Thyroid gland (tissue), 4 donors: ENCODE measurements around the gene C4orf50. TPM values are rescaled to one million over a fixed set of nuclear protein-coding genes. Genes with fewer than 3 reads are reported as not detected.

Experiments
- DNase-seq, 2 donors: peaks; one replicate each; pipeline ENCODE4 v3.0.0-alpha.2; 2019
- H3K27ac ChIP-seq, 3 donors: fragments of 200-600 bp; sonication (generic); 1 replicate in 2 of 3; 2 replicates in 1 of 3; pipeline ENCODE4 v1.5.1; 2016 to 2019; ENCODE audit warnings: mild to moderate bottlenecking in 1 of 3, moderate library complexity in 1 of 3
- H3K27me3 ChIP-seq: fragments of 200-600 bp; sonication (generic); one replicate; pipeline ENCODE4 v1.5.1; 2019
- H3K36me3 ChIP-seq, 2 donors: fragments of 200-600 bp; sonication (generic); one replicate each; pipeline ENCODE4 v1.5.1; 2016 to 2019
- H3K4me1 ChIP-seq, 2 donors: fragments of 200-600 bp; sonication (generic); one replicate each; pipeline ENCODE4 v1.5.1; 2017 to 2019
- H3K4me3 ChIP-seq, 3 donors: fragments of 200-600 bp; sonication (generic); replicated peaks in 1 of 3; 1 replicate in 2 of 3; 2 replicates in 1 of 3; pipeline ENCODE4 v1.5.1; 2016; ENCODE audit warnings: mild to moderate bottlenecking in 1 of 3
- H3K9me3 ChIP-seq: fragments of 200-600 bp; sonication (generic); one replicate; pipeline ENCODE4 v1.5.1; 2017
- POLR2A ChIP-seq, 2 donors: fragments of 450-650 bp; IDR thresholded peaks; one replicate each; pipeline ENCODE4 v1.6.1; 2017; ENCODE audit warnings: antibody characterized with exemption in 2 of 2, mild to moderate bottlenecking in 2 of 2, moderate library complexity in 1 of 2
- WGBS, 2 donors: methylation state at CpG; one replicate each; pipeline ENCODE4 v1.1.5; 2017; 5-methylcytosine and 5-hydroxymethylcytosine counted together
- intact Hi-C: fragments of 100-400 bp; cut with DNase I; formaldehyde crosslinking; loops from one replicate; pipeline ENCODE4 v1.15.1; 2023
- total RNA-seq, 4 donors: library from RNA; depleted of rRNA; stranded (reverse); fragments of >200 nt; gene quantifications; one replicate each; pipeline ENCODE4 v1.2.3, GENCODE V29; 2016
- TF ChIP-seq, protein P1 (sequence below), 6 experiments: fragments of 200-600 bp in 3 of 6; fragments of 450-650 bp in 3 of 6; sonication (generic) in 3 of 6; IDR thresholded peaks; one replicate each; pipeline ENCODE4 v1.5.1; 2016 to 2019; ENCODE audit warnings: antibody characterized with exemption in 6 of 6, mild to moderate bottlenecking in 2 of 6, inconsistent platforms in 1 of 6, moderate library complexity in 1 of 6

The C4orf50 gene
- total RNA-seq, 4 donors from 2014 or later = 0.11 to 0.15 (median 0.13) TPM; not detected in 1

DNA sequence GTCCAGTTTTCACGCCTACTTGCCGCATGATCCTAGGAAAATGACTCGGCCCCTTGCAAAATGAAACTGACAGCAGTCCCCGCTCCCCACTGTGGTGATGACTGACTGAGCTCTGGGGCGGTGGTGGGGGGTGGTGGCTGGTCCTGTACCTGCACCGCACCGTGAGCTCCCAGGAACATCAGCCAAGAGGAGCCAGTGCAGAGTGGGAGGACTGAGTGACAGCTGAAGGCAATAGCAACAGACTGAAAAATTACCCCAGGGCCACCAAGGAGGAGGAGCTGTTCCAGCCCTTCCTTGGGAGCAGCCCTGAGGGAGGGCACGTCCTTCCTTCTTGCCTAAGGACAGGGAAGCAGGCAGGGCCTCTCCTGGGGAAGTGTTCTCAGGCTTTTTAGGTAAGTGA lies 2.4 kb upstream of the C4orf50 start:
- Histone ChIP-seq H3K4me1 (no peaks in the 10 kb centered on the region), H3K9me3 (no peaks in the 10 kb centered on the region), H3K36me3 (no peaks in the 10 kb centered on the region), H3K4me3 (no peak overlapping the region), H3K27ac (no peak overlapping the region), H3K27me3 (no peaks in the 10 kb centered on the region)
- TF ChIP-seq, protein P1, sequence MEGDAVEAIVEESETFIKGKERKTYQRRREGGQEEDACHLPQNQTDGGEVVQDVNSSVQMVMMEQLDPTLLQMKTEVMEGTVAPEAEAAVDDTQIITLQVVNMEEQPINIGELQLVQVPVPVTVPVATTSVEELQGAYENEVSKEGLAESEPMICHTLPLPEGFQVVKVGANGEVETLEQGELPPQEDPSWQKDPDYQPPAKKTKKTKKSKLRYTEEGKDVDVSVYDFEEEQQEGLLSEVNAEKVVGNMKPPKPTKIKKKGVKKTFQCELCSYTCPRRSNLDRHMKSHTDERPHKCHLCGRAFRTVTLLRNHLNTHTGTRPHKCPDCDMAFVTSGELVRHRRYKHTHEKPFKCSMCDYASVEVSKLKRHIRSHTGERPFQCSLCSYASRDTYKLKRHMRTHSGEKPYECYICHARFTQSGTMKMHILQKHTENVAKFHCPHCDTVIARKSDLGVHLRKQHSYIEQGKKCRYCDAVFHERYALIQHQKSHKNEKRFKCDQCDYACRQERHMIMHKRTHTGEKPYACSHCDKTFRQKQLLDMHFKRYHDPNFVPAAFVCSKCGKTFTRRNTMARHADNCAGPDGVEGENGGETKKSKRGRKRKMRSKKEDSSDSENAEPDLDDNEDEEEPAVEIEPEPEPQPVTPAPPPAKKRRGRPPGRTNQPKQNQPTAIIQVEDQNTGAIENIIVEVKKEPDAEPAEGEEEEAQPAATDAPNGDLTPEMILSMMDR (IDR thresholded peaks at IDR 0.05) = no peak
- no peak for TF ChIP-seq POLR2A (IDR thresholded peaks at IDR 0.05)
- WGBS, 2 donors = 82 to 87% methylated on average over 8 of the region's 8 CpGs
- intact Hi-C loops = loop anchor here (5.0 kb wide), 1 partner anchor 72 kb away; no protein-coding TSS in a partner anchor
- no peak for DNase-seq

DNA sequence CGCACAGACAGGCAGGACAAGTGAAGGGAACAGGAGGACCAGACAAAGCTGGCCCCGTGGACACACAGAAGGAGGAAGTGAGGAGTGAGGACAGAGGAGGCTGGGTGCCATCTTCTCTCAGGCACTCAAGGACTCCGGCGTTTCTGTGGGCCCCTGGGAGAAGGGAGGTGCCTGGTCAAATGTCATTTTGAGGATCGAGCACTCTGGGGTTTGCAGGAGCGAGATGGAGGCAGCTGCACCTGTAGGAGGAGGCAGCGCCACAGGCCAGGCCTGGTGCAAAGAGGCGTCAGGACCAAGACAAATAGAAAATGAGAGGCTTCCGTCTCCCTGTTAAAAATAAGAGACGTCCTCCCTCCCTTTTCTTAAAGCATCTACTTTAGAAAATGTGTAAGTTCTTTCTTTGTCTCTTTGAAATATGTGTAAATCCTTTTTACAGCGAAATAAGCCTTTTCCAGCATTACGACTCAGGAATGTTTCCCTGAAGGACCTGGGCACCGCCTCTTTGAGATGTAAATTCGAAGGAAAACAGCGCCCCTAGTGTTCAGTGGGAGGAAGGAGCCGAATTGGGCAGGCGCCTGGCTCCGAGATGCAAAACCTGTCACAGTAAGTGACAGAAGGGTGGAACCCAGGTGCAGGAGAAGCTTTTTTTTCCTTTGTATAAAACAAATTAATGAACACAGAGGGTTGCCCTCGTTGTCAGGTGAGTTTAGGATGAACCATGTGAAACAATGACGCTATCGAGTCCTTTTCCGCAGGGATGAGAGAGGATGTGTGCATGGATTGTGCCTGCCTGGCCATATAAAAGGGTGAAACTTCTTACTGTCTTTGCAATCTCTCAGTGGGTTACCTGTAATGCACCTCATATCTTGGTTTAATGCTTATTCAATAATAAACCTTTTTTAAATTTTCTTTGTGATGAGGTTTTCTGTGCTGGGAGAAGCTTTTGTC lies 1.4 kb upstream of the C4orf50 start:
- intact Hi-C loops = loop anchor here (5.0 kb wide), 1 partner anchor 73 kb away; no protein-coding TSS in a partner anchor
- no peaks in the 10 kb centered on the region for H3K9me3 ChIP-seq
- no peaks in the 10 kb centered on the region for H3K36me3 ChIP-seq
- DNase-seq = peak; percentile 69 to 74
- H3K4me1 ChIP-seq = no peaks in the 10 kb centered on the region
- TF ChIP-seq POLR2A (IDR thresholded peaks at IDR 0.05) = no peak
- TF ChIP-seq, protein P1 (IDR thresholded peaks at IDR 0.05) = peak; percentile 56 to 92 (median 82)
- WGBS, 2 donors = 37% methylated on average over 22 of the region's 22 CpGs
- no peaks in the 10 kb centered on the region for H3K27me3 ChIP-seq
- no peak overlapping the region for H3K27ac ChIP-seq
- H3K4me3 ChIP-seq = no peak overlapping the region

- no peak for DNase-seq
- intact Hi-C loops = no loop called here
These were observed 431 bp downstream of the C4orf50 start for GRCh38 chr4:6017800-6018199.

DNA sequence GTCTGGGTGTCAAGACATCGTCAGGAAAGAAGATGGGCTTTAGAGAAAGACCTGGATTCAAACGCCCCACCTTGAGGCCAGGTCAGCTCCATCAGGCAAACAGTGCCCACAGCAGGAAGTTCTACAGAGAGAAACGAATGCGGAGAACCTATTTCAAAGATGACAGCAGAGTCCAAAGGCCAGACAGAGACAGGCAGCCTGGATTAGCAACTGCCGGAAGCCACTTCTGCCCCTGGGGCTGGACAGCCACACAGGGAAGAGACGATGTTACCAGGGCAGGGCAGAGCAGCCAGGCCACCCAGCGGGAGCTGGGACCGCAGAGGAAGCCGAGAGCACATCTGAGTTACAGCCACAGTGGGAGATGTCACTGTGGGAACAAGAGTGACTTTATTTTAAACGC lies 1.2 kb downstream of the C4orf50 start:
- Histone ChIP-seq H3K4me1 (no peaks in the 10 kb centered on the region), H3K36me3 (no peaks in the 10 kb centered on the region), H3K27me3 (no peaks in the 10 kb centered on the region), H3K9me3 (no peaks in the 10 kb centered on the region), H3K27ac (no peak overlapping the region), H3K4me3 (no peak overlapping the region)
- no peak for TF ChIP-seq POLR2A (IDR thresholded peaks at IDR 0.05)
- intact Hi-C loops = no loop called here
- WGBS, 2 donors = 71 to 72% methylated on average over 10 of the region's 10 CpGs
- no peak for DNase-seq

More at GRCh38 chr4:6017800-6018199, 431 bp downstream of the C4orf50 start:
- Histone ChIP-seq H3K4me3 (no peak overlapping the region), H3K4me1 (no peaks in the 10 kb centered on the region), H3K27ac (no peak overlapping the region), H3K9me3 (no peaks in the 10 kb centered on the region), H3K36me3 (no peaks in the 10 kb centered on the region), H3K27me3 (no peaks in the 10 kb centered on the region)
- 85 to 87% methylated on average over 9 to 11 of the region's 11 CpGs for WGBS, 2 donors
- TF ChIP-seq, protein P1 (IDR thresholded peaks at IDR 0.05) = no peak
- no peak for TF ChIP-seq POLR2A (IDR thresholded peaks at IDR 0.05)

DNA sequence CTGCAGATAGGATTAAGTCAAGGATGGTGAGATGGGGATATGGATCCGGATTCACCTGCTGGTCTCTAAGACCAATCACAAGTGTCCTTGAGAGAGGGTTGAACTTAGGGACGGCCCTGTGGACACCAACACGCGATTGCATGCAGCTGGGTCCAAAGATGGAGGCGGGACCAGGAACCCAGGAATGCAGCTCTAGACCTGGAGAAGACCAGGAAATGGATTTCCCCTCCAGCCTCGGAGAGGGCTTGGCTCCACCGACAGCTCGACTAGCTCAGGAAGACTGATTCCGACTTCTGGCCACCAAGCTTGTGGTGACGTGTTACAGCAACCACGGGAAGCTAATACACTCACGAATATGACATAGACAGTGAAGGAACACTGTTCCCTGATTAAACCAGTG lies 4.7 kb downstream of the C4orf50 start:
- no peak overlapping the region for H3K4me3 ChIP-seq
- peaks cover 0 to 8% of the 10 kb centered on the region in 2 donors for H3K4me1 ChIP-seq
- intact Hi-C loops = no loop called here
- H3K36me3 ChIP-seq = no peaks in the 10 kb centered on the region
- no peak for DNase-seq
- H3K27ac ChIP-seq = no peak overlapping the region
- no peaks in the 10 kb centered on the region for H3K27me3 ChIP-seq
- H3K9me3 ChIP-seq = no peaks in the 10 kb centered on the region
- TF ChIP-seq, protein P1 (IDR thresholded peaks at IDR 0.05) = no peak
- no peak for TF ChIP-seq POLR2A (IDR thresholded peaks at IDR 0.05)
- WGBS, 2 donors = 90 to 95% methylated on average over 11 to 12 of the region's 12 CpGs
